ENCODE results near the gene SLC44A4.

GRCh38 chr6:31882344-31882743, 3.5 kb upstream of the SLC44A4 start:
- TF ChIP-seq ETV6 (IDR thresholded peaks at IDR 0.05; ENCODE audit: borderline replicate concordance in 1 of 2, low read depth in 2 of 2, low read length in 1 of 2): no peak
- no peak for TF ChIP-seq ETV6 (CRISPR knock-in tag; IDR thresholded peaks at IDR 0.05; ENCODE audit: borderline replicate concordance)
- TF ChIP-seq MAFK (IDR thresholded peaks at IDR 0.05; ENCODE audit: low read length): no peak
